HUES48 (cell line): ENCODE data around the gene FMNL3.
"Not testable (repeated sequence)": the region's sequence is repeated elsewhere in the genome, so short reads cannot be mapped to it uniquely, and the experiment has no call there.

Experiments used
- H3K27ac ChIP-seq: one replicate; pipeline ENCODE4 v1.7.0; 2013; ENCODE audit warnings: low read depth, low read length, inconsistent platforms
- H3K27me3 ChIP-seq: 2 replicates; pipeline ENCODE4 v1.6.1; 2013; ENCODE audit warnings: mild to moderate bottlenecking, low read length; ENCODE audit not compliant: control insufficient read depth, insufficient read depth
- H3K36me3 ChIP-seq: 2 replicates; pipeline ENCODE4 v1.6.1; 2013; ENCODE audit warnings: low read length; ENCODE audit not compliant: control insufficient read depth, insufficient read depth
- H3K4me1 ChIP-seq: 2 replicates; pipeline ENCODE4 v1.6.1; 2013; ENCODE audit warnings: mild to moderate bottlenecking, low read length; ENCODE audit not compliant: control insufficient read depth, insufficient read depth
- H3K4me3 ChIP-seq: 2 replicates; pipeline ENCODE4 v1.5.1; 2013; ENCODE audit warnings: mild to moderate bottlenecking, low read depth, low read length
- H3K9ac ChIP-seq: 2 replicates; pipeline ENCODE4 v1.6.1; 2013; ENCODE audit warnings: mild to moderate bottlenecking, low read depth, low read length, moderate library complexity
- H3K9me3 ChIP-seq: 2 replicates; pipeline ENCODE4 v1.6.1; 2013; ENCODE audit warnings: low read length; ENCODE audit not compliant: control insufficient read depth, insufficient read depth

FMNL3 gene

DNA sequence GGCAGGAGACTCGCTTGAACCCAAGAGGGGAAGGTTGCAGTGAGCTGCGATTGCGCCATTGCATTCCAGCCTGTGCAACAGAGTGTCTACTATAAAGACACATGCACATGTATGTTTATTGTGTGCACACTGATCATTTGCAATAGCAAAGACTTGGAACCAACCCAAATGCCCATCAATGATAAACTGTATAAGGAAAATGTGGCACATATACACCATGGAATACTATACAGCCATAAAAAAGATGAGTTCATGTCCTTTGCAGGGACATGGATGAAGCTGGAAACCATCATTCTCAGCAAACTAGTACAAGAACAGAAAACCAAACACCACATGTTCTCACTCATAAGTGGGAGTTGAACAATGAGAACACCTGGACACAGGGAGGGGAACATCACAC, 6.7 kb upstream of the FMNL3 start:
- not testable (repeated sequence) for H3K9me3 ChIP-seq, H3K27ac ChIP-seq, H3K4me1 ChIP-seq, H3K4me3 ChIP-seq, H3K36me3 ChIP-seq, H3K9ac ChIP-seq
- H3K27me3 ChIP-seq: peaks cover 11% of the 10 kb centered on the region

DNA sequence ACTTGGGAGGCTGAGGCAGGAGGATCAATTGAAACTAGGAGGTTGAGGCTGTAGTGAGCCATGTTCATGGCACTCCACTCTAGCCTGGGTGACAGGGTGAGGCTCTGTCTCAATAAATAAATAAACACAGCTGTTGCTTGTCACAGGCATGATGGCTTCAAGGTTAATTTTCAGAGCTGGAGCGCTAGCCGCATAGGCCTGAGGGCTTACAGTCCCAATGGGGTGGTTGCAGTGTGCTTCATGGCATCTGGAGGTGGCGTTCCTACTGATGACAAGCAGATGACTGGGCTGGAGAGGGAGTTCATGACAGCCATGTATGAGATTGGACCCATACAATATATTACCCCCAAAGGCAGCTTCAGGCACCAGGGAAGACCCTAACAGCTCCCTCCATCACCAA, 1.6 kb upstream of the FMNL3 start:
- Histone ChIP-seq H3K9me3 (no peaks in the 10 kb centered on the region), H3K4me1 (peaks cover 17% of the 10 kb centered on the region), H3K27me3 (peaks cover 23% of the 10 kb centered on the region), H3K4me3 (no peak overlapping the region), H3K27ac (no peak overlapping the region), H3K9ac (no peak overlapping the region), H3K36me3 (no peaks in the 10 kb centered on the region)

DNA sequence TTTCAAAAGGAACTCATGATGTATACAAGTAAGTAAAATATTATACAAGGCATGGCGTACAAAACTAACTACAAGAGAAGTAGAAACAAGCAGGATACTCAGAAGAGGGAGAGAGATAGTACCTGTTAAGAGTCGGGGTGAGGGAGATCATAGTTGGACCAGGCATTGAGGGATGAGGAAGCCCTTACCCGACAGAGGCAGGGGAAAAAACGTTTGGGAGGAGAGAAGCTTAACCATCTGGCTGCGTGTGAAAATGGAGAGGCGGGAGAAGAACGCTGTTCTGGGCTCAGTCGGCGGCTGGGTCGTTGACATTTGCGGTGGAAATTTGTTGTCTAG, 575 bp upstream of the FMNL3 start:
- Histone ChIP-seq H3K4me3 (no peak overlapping the region), H3K36me3 (no peaks in the 10 kb centered on the region), H3K27ac (no peak overlapping the region), H3K9me3 (no peaks in the 10 kb centered on the region), H3K4me1 (peaks cover 26% of the 10 kb centered on the region), H3K9ac (no peak overlapping the region), H3K27me3 (peaks cover 23% of the 10 kb centered on the region)

DNA sequence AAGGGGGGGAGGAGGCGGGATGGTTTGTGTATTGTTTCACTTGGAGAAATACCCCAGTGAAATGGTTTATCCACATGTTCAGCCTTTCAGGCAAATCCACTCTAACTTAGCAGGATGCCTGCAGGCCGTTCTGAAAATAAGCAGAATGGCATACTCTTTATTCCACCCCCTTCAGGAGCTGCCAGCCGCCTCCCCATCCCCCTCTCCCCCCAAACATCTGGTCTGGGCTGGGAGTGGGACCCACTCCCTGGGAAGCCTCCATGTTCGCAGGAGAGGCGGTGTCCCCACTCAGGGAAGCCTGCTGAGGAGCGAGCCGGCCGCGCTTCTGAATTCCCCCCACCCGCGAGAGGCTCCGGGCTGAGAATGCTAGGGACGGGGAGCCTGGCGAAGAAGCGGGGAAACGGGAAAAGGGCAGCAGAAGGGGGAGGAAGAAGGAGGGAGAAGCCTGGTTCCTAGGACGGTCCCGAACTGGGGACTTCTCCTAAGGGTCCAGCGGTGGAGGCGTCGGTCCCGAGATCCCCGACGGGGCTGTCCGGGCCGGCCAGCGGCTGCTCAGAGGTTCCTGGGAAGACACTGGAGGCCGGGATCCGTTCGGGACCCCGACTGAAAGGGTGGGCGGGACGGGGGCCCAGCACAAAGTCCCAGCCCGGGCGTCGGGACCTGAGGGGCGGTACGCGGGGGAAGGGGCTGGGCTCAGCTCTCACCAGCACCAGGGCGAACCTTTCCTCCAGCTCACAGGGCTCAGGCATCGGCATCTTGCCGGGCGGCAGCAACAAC, 666 bp downstream of the FMNL3 start:
- H3K9ac ChIP-seq: peak overlapping the region; percentile 46
- peak overlapping the region; percentile 75 for H3K27ac ChIP-seq
- peak overlapping the region; percentile 71 for H3K4me3 ChIP-seq

DNA sequence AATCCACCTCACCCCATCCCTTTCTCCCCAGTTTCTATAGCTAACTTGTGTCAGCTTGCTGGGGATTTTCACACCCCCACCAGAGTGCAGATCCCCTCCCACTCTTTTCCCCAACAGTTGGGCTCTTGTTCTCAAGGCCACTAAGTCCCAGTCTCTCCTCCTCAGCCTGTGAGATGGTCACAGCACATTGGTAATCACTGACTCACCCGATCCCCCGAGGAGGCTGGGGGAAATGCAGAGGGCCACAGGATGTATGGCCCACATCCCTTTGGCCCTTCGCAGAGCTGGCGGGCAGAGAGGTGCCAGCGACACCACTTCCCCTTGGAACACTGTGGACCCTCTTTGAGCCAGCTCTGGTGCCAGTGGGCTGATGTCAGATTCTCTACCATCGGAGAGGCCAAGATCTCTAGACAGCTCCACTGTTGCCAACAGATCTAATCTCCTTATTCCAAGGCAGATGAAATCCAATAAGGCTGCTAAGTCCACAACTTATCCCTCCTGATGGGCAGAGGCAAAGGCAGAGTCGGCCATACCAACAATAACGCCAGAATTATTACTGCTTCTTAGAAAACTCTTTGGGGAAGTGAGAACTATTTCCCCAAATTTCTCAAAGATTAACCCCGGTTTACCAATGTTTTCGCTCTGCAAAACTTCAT, 1.6 kb downstream of the FMNL3 start:
- Histone ChIP-seq H3K27ac (peak overlapping the region; percentile 75), H3K4me3 (peak overlapping the region; percentile 71), H3K4me1 (peaks cover 30% of the 10 kb centered on the region), H3K27me3 (peaks cover 23% of the 10 kb centered on the region), H3K36me3 (no peaks in the 10 kb centered on the region), H3K9ac (peak overlapping the region; percentile 36; the same call in 1 of the 2 replicates), H3K9me3 (no peaks in the 10 kb centered on the region)

More for the DNA sequence above, 666 bp downstream of the FMNL3 start:
- no peaks in the 10 kb centered on the region for H3K9me3 ChIP-seq
- no peaks in the 10 kb centered on the region for H3K36me3 ChIP-seq
- peaks cover 23% of the 10 kb centered on the region for H3K27me3 ChIP-seq
- peaks cover 30% of the 10 kb centered on the region for H3K4me1 ChIP-seq

DNA sequence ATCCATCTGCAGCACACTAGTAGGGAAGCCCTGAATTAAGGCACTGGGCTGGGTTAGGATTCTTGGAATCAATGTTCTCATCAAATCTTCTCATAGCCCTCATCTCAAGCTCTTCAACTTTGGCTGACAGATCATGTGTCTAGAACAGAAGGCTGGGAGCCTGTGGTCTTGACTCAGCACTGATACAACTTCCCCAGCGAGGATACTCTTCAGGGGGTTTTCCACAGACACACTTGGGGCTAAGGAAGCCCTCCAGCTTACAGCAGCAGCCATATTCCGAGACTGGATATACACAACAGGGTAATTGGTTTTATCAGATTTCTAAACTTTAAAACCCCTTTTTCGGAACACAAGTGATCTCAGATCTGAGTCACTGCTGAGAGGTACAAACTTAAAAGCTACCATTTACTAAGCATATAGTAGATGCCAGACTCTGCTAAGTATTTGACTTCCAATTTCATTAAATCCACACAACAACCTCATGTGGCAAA, 3.5 kb downstream of the FMNL3 start:
- Histone ChIP-seq H3K9me3 (no peaks in the 10 kb centered on the region), H3K36me3 (no peaks in the 10 kb centered on the region), H3K27me3 (peaks cover 10% of the 10 kb centered on the region), H3K4me1 (peaks cover 42% of the 10 kb centered on the region), H3K4me3 (no peak overlapping the region), H3K27ac (no peak overlapping the region), H3K9ac (no peak overlapping the region)

DNA sequence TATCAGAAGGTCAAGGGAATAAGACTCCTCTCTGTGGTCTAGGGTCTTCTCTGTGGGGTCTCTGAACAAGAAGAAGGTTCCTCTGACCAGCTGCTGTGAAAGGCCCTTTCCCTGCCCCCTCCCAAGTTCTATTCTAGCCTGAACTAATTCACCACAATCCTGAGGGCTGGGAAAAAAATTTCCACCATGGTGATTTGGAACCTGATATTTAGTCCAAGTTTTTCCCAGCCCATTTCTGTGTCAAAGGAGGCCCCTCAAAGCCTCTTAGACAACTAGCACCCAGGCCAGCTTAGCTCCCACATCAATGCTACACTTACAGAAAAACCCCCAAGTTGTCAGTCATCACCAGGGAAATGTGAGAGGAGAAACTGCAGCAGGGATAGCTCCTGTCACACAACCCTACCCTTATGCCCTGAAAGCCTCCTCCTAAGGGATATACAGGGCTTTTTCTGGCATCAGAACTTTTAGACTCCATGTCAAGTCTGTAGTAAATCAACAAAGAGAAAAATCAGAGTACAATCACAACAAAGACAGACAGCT, 4.5 kb downstream of the FMNL3 start:
- peaks cover 51% of the 10 kb centered on the region for H3K4me1 ChIP-seq
- H3K9ac ChIP-seq: no peak overlapping the region
- H3K36me3 ChIP-seq: no peaks in the 10 kb centered on the region
- H3K9me3 ChIP-seq: no peaks in the 10 kb centered on the region
- no peak overlapping the region for H3K27ac ChIP-seq
- peaks cover under 1% of the 10 kb centered on the region for H3K27me3 ChIP-seq
- no peak overlapping the region for H3K4me3 ChIP-seq

DNA sequence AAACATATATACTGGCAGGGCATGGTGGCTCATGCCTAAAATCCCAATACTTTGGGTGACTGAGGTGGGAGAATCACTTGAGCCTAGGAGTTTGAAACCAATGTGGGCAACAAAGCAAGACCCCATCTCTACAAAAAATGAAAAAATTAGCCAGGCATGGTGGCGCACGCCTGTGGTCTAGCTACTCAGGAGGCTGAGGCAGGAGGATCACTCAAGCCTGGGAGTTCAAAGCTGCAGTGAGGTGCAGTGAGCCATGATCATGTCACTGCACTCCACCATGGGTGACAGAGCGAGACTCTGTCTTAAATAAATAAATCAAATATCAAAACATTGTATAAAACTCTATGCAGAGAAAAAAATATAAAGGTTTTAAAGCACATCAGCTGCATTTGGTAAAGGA, 5.2 kb downstream of the FMNL3 start:
- Histone ChIP-seq H3K27me3 (no peaks in the 10 kb centered on the region), H3K4me1 (peaks cover 59% of the 10 kb centered on the region), H3K27ac (no peak overlapping the region), H3K4me3 (no peak overlapping the region), H3K36me3 (no peaks in the 10 kb centered on the region), H3K9ac (no peak overlapping the region), H3K9me3 (no peaks in the 10 kb centered on the region)

DNA sequence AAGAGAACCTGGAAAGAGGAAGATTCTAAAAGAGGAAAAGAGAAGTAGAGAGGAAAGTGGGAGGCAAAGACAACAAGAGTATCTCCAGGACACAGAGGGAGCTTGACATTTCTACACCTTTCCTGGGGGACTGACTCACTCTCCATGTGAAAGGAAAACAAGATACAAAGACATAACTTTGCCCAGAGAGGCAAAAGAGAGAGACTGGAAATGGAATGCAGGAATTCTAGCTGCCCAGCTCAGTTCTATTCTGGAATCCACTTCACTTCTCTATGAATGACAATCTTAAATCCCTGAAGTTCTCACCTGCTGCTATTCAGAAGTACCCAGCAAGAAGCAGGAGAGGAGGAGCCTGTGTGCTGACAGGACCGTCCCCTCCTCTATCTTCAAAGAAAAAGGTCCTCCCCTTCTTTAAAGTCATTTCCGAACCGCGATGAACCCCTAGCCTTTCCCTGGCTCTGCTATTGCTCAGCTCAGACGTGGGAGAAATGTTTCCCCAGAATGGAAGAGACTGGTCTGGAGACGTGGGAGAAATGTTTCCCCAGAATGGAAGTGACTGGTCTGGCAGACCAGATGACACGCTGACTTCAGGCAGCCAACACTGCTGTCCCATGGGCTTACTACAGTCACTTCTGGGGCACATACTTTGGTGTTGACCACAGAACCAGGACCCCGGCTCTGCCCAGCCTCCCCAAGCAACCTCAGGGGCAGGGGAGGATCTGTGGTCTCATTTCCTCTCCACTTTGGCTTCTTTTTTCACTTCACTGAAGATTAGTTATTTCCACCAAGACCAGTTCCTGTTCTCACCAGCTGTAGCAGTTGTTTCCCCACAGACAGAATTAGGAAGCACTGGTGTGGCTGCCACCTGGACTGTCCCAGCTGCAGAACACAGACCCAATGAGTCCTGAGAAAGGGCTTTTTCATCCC, 8.3 kb downstream of the FMNL3 start:
- Histone ChIP-seq H3K27ac (peak overlapping the region; percentile 94), H3K4me3 (peak overlapping the region; percentile 47), H3K9ac (peak overlapping the region; percentile 5; the same call in 1 of the 2 replicates), H3K36me3 (no peaks in the 10 kb centered on the region), H3K9me3 (no peaks in the 10 kb centered on the region), H3K27me3 (no peaks in the 10 kb centered on the region), H3K4me1 (peaks cover 59% of the 10 kb centered on the region)

DNA sequence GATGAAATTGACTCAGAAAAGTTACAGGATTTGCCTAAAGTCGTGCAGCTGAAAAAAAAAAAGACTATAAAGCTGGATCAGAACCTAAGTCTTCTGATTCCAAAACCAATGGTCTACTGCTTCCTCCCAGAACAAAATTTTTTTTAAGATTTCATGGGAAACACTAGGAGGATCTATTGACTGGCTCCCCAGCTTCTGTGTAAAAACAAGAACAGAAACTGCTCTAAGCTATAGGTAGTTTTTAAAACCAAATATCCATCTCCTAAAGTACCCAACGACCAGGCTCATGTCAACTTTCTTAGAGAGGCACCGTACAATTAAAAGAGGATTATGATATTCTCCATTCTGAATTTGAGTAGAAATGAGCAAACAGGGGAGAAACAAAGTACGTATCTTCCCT, 9.4 kb downstream of the FMNL3 start:
- 0 out of 2 replicates have a peak overlapping the region, but pooled peaks have one; percentile 1 for H3K9ac ChIP-seq
- peak overlapping the region; percentile 47 for H3K4me3 ChIP-seq
- H3K27ac ChIP-seq: peak overlapping the region; percentile 94

More for the DNA sequence above, 9.4 kb downstream of the FMNL3 start:
- H3K9me3 ChIP-seq: no peaks in the 10 kb centered on the region
- H3K4me1 ChIP-seq: peaks cover 51% of the 10 kb centered on the region
- no peaks in the 10 kb centered on the region for H3K27me3 ChIP-seq
- H3K36me3 ChIP-seq: no peaks in the 10 kb centered on the region
